MM.1S (cell line): ENCODE results near the gene AP5S1.

Experiments used
- DNase-seq: peaks from one replicate; pipeline ENCODE4 v3.0.0-alpha.2; 2015
- H2AFZ ChIP-seq: fragments of 300-600 bp; sonication (generic); 2 replicates; pipeline ENCODE4 v1.6.0; 2016; ENCODE audit warnings: antibody characterized with exemption, low read length
- H3F3A ChIP-seq: fragments of 300-600 bp; sonication (generic); 2 replicates; pipeline ENCODE4 v1.6.1; 2016; ENCODE audit warnings: mild to moderate bottlenecking, antibody characterized with exemption, low read length, moderate library complexity, mixed read lengths; ENCODE audit not compliant: insufficient read depth
- H3K27ac ChIP-seq: fragments of 300-600 bp; sonication (generic); 2 replicates; pipeline ENCODE4 v1.5.1; 2016; ENCODE audit warnings: mild to moderate bottlenecking, low read length
- H3K27me3 ChIP-seq: fragments of 300-600 bp; sonication (generic); replicated peaks from 2 replicates; pipeline ENCODE4 v1.6.0; 2016; ENCODE audit warnings: low read length; ENCODE audit not compliant: insufficient read depth
- H3K36me3 ChIP-seq: fragments of 300-600 bp; sonication (generic); replicated peaks from 2 replicates; pipeline ENCODE4 v1.6.1; 2016; ENCODE audit warnings: mild to moderate bottlenecking, low read length, mixed read lengths; ENCODE audit not compliant: insufficient read depth
- H3K4me1 ChIP-seq: fragments of 300-600 bp; sonication (generic); 2 replicates; pipeline ENCODE4 v1.6.1; 2016; ENCODE audit warnings: low read length, mixed read lengths
- H3K4me2 ChIP-seq: fragments of 300-600 bp; sonication (generic); 2 replicates; pipeline ENCODE4 v1.6.0; 2016; ENCODE audit warnings: low read depth, low read length
- H3K4me3 ChIP-seq: fragments of 300-600 bp; sonication (generic); 2 replicates; pipeline ENCODE4 v1.5.1; 2016; ENCODE audit warnings: low read length, mixed read lengths
- H3K79me2 ChIP-seq: fragments of 300-600 bp; sonication (generic); 2 replicates; pipeline ENCODE4 v1.6.1; 2016; ENCODE audit warnings: mixed run types, low read length, mixed read lengths
- H3K9ac ChIP-seq: fragments of 300-600 bp; sonication (generic); 2 replicates; pipeline ENCODE4 v1.6.1; 2016; ENCODE audit warnings: low read length, mixed read lengths
- H3K9me2 ChIP-seq: fragments of 300-600 bp; sonication (generic); replicated peaks from 2 replicates; pipeline ENCODE4 v1.6.1; 2016; ENCODE audit warnings: mild to moderate bottlenecking, low read length, mixed read lengths; ENCODE audit not compliant: insufficient read depth
- H3K9me3 ChIP-seq: fragments of 300-600 bp; sonication (generic); replicated peaks from 2 replicates; pipeline ENCODE4 v1.6.1; 2016; ENCODE audit warnings: mild to moderate bottlenecking, low read length, mixed read lengths; ENCODE audit not compliant: insufficient read depth
- H4K20me1 ChIP-seq: fragments of 300-600 bp; sonication (generic); 2 replicates; pipeline ENCODE4 v1.6.1; 2016; ENCODE audit warnings: mild to moderate bottlenecking, low read length, moderate library complexity, mixed read lengths; ENCODE audit not compliant: insufficient read depth
- CTCF ChIP-seq: fragments of 300-600 bp; sonication (generic); IDR thresholded peaks from 2 replicates; pipeline ENCODE4 v1.5.1; 2016; ENCODE audit warnings: antibody characterized with exemption, low read length, mixed read lengths
- EZH2 ChIP-seq: fragments of 300-600 bp; sonication (generic); optimal IDR thresholded peaks from 2 replicates; pipeline ENCODE3; 2017; ENCODE audit warnings: low read depth, mild to moderate bottlenecking, antibody characterized with exemption, low read length, mixed read lengths
- EZH2phosphoT487 ChIP-seq: fragments of 300-600 bp; sonication (generic); IDR thresholded peaks from 2 replicates; pipeline ENCODE4 v1.6.1; 2018; ENCODE audit warnings: antibody characterized with exemption, low read length

Gene AP5S1

GRCh38 chr20:3803289-3803688 is 17.1 kb upstream of the AP5S1 start:
- Histone ChIP-seq H3K9ac (no peak overlapping the region), H3K9me2 (no peaks in the 10 kb centered on the region), H2AFZ (no peak overlapping the region), H4K20me1 (no peaks in the 10 kb centered on the region), H3K4me1 (peaks cover 22% of the 10 kb centered on the region), H3K36me3 (peaks cover 3% of the 10 kb centered on the region), H3K79me2 (peaks cover 34% of the 10 kb centered on the region), H3K4me3 (no peak overlapping the region), H3K27me3 (no peaks in the 10 kb centered on the region), H3K9me3 (no peaks in the 10 kb centered on the region), H3K27ac (no peak overlapping the region), H3F3A (peaks cover 5% of the 10 kb centered on the region), H3K4me2 (no peak overlapping the region)
- TF ChIP-seq CTCF (no peak), EZH2phosphoT487 (no peak), EZH2 (no peak)
- no peak for DNase-seq

DNA sequence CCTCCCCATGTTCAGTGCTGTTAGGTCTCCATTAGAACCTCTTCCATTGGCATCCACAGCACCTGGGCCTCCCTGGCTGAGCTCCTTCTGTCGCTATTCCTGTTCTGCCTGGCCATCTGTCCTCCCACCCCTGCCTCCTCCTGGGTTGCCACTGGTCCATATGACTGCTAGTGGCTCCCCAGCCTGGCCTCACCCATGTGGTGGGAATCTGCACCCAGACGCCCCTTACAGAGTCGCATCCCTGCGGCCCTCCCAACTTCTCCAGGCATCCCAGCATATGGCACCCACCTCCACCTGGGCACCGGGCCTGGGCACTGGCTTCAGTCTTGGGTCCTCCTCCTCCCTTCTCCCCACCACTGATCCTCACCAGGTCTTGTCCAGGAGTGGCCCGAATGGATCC is 16.5 kb upstream of the AP5S1 start:
- H3K27ac ChIP-seq, result no peak overlapping the region
- H3K79me2 ChIP-seq, result peaks cover 29% of the 10 kb centered on the region
- H3F3A ChIP-seq, result no peaks in the 10 kb centered on the region; the same call in 1 of the 2 replicates
- no peaks in the 10 kb centered on the region for H3K9me3 ChIP-seq
- no peak for TF ChIP-seq EZH2
- no peak for TF ChIP-seq CTCF
- no peak for TF ChIP-seq EZH2phosphoT487
- H3K4me1 ChIP-seq, result peaks cover 16% of the 10 kb centered on the region
- no peak overlapping the region for H3K4me3 ChIP-seq
- no peaks in the 10 kb centered on the region for H3K27me3 ChIP-seq
- H2AFZ ChIP-seq, result no peak overlapping the region
- no peaks in the 10 kb centered on the region for H3K9me2 ChIP-seq
- no peak overlapping the region for H3K9ac ChIP-seq
- H3K4me2 ChIP-seq, result no peak overlapping the region
- peaks cover 3% of the 10 kb centered on the region for H3K36me3 ChIP-seq
- no peaks in the 10 kb centered on the region for H4K20me1 ChIP-seq
- DNase-seq, result no peak

- H3K9me3 ChIP-seq, result no peaks in the 10 kb centered on the region
- H3K27ac ChIP-seq, result no peak overlapping the region
- H3K4me1 ChIP-seq, result peaks cover 12% of the 10 kb centered on the region
- no peaks in the 10 kb centered on the region for H3K27me3 ChIP-seq
- no peaks in the 10 kb centered on the region; the same call in 1 of the 2 replicates for H3F3A ChIP-seq
- H3K36me3 ChIP-seq, result peaks cover 3% of the 10 kb centered on the region
- H3K4me3 ChIP-seq, result no peak overlapping the region
- no peaks in the 10 kb centered on the region for H3K9me2 ChIP-seq
- no peak for DNase-seq
- no peaks in the 10 kb centered on the region for H4K20me1 ChIP-seq
- H3K4me2 ChIP-seq, result no peak overlapping the region
- no peak overlapping the region for H3K9ac ChIP-seq
- peaks cover 24% of the 10 kb centered on the region for H3K79me2 ChIP-seq
- TF ChIP-seq EZH2, result no peak
- no peak for TF ChIP-seq CTCF
- TF ChIP-seq EZH2phosphoT487, result no peak
- H2AFZ ChIP-seq, result no peak overlapping the region
Measured at GRCh38 chr20:3804254-3804751, 16.0 kb upstream of the AP5S1 start.
